HG03060 (cell line): ENCODE results near the gene CCDC180.
"Not testable (repeated sequence)": the region's sequence is repeated elsewhere in the genome, so short reads cannot be mapped to it uniquely, and the experiment has no call there.

Experiments used
- ATAC-seq: cut with Tn5 transposase; IDR thresholded peaks from one replicate; pipeline ENCODE4 v1.9.1; 2021; ENCODE audit warnings: low read depth, moderate number of reproducible peaks; ENCODE audit not compliant: unreplicated experiment

Gene CCDC180

DNA sequence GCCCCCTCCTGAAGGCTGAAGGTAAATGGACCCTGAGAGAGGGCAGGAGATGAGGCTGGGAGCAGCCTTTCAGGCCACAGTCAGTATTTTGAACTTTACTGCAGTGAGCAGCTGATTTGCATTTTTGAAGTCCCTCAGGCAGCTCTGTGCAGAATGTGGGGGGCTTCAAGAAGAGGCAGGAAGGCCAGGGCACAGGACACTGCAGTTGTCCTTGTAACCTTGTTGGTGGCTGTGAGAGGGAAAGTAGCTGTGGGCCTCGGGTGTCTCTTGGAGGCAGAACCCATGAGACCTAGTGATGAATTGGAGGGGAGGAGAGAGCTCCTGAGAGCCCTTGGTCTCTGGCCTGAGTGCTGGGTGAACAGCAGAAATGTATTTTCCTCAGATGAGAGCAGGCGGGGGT is 2.6 kb downstream of the CCDC180 start:
- ATAC-seq, result no peak

- ATAC-seq, result no peak
Measured at GRCh38 chr9:97310896-97311295, 3.4 kb downstream of the CCDC180 start.

GRCh38 chr9:97311798-97312500 is 4.5 kb downstream of the CCDC180 start:
- ATAC-seq, result no peak

DNA sequence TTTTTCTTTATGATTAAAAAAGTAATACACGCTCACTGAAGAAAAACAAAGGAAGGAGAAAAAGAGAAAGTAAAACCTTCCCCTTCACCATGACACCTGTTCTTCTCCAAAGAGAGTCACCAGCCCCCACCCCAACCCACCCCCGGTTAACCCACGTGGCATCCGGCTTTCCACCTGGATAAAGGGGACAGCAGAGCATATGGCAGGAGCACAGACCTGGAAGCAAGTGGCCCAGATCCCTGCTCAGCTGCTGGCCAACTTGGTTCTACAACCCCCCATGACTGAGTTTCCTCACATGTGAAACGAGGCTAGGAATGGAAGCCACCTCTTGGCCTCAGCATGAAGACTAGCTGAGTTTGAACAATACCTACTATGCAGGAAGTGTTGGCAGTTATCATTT is 5.1 kb downstream of the CCDC180 start:
- no peak for ATAC-seq

DNA sequence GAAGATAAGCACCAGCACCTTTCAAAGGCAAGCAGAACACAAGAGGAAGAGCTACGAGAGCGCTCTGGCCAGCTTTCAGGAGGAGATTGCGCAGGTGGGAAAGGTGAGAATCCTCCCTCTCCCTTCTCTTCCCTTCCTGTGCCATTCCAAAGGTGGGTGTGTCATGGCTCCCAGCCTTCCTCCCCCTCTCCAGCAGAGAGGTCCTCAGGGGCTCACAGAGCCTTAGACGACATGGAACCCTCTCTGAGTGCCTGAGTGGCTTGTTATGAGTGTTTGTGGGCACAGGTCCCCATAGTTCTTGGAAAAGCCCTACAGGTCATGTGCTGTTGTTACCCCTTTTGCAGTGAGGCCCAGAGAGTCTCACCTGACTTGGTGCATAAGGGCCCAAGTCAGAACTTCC is 5.8 kb downstream of the CCDC180 start:
- no peak for ATAC-seq

GRCh38 chr9:97313746-97314145 is 6.3 kb downstream of the CCDC180 start:
- ATAC-seq, result no peak

DNA sequence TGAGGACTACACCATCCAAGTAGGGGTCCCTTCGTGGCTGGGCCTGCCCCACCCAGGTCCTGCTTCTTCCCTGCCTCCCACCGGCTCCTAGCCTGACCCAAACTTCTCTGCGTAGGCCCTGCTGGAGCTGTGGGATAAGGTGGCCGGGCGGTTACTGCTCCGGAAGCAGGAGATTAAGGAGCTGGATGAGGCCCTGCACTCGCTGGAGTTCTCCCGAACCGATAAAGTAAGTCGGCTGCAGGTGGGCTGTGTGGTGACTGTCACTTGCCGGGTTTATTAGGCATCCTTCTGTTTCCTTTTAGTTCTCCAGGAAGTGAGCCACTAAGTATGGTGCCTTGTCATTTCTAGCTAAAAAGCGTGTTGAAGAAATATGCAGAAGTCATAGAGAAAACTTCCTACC is 7.0 kb downstream of the CCDC180 start:
- no peak for ATAC-seq

DNA sequence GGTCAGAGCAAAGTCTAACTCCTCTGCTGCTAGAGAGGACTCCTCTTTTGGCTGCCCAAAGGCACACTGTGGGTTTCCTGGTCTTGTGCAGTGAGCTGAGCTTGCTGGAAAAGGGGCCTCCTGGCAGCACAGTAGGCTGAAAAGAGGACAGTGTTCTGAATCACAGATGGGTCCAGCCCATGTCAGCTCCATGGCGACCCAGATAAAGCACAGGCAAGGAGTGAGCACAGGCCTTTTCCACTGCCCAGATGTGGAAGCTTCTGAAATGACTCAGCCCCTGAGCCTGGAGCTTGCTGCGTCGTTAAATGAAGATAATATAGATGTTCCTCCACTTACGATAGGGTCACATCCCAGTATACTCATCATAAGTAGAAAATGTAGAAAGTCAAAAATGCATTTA is 8.1 kb downstream of the CCDC180 start:
- ATAC-seq, result no peak

DNA sequence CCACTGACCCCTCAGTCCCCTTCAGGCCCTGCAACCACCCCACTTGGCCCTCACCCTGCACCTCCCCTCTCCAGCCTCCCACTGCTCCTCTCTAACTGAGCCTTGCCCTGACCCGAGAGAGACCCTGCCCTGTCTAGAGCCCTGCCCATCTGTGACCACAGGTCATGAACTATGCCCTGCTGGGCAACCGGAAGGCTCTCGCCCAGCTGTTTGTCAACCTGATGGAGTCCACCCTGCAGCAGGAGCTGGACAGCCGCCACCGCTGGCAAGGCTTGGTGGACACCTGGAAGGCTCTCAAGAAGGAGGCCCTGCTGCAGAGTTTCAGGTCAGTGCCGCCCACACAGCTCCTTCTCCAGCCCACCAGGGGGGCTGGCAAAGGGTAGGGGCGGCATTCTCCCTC is 9.4 kb downstream of the CCDC180 start:
- ATAC-seq, result no peak

- ATAC-seq, result no peak
Measured at GRCh38 chr9:97318433-97318832, 11.0 kb downstream of the CCDC180 start.

DNA sequence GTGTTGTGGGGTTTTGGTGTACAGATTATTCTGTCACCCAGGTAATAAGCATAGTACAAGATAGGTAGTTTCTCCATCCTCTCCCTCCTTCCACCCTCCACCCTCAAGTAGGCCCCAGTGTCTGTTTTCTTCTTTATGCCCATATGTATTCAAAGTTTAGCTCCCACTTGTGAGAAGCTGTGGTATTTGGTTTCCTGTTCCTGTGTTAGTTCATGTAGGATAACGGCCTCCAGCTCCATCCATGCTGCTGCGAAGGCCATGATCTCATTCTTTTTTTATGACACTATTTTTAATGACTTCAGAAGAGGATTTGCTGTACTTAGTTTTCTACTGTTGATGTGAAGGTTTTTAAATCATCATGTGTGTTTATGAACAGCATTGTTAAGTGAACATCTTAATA is 11.9 kb downstream of the CCDC180 start:
- no peak for ATAC-seq

GRCh38 chr9:97320080-97320642 is 12.7 kb downstream of the CCDC180 start:
- no peak for ATAC-seq

- no peak for ATAC-seq
Measured at GRCh38 chr9:97321251-97321650, 13.8 kb downstream of the CCDC180 start.

GRCh38 chr9:97321691-97322090 is 14.2 kb downstream of the CCDC180 start:
- no peak for ATAC-seq

DNA sequence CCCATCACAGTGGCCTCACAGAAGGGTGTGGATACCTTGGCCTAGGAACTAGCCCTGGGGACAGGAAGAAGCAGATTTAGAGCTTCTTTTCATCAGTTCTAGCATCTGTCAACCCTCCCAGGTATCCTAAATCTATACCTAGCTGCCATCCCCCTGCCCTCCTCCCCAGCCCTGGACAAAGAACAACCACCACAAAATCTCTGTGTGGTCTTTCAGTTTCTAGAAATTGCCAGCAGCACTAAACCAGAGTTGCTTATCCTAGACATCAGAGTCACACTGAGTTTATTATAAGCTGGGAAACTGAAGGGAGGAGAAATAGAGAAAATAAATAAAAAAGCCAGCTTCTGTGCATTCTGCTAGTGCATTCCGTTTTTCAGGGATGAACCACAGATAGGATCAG is 14.6 kb downstream of the CCDC180 start:
- no peak for ATAC-seq

DNA sequence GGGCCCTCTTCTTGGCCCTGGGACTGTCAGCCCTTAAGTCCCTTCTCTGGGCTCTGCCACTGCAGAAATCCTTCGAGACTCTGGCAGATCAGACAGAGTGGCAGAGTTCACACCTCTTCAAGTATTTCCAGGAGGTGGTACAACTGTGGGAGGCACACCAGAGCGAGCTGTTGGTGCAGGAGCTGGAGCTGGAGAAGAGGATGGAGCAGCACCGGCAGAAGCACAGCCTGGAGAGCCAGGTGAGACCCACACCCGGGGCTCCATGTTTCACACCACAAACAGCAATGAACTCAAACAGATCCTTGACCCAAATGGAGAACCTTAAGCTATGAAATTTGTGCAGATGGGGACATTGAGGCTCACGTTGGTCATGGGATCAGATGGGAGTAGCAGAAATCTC is 17.5 kb downstream of the CCDC180 start:
- no peak for ATAC-seq

DNA sequence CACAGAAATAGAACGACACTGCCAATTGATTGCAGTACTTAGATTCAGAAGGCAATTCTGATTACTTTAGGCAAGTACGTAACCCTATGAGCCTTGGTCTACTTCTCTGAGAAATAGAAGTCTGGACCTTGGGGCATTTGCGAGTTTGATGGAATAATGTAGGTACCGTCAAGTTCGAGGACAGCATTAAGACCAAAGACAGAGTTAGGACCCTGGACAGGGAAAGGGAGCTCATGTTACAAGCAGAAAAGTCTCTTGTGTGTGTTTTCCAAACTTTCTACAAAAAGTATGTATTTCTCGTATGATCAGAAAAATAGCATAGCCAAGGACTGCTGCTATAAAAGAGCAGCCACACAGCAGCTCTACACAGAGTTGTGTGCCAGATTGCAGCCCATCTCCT is 20.1 kb downstream of the CCDC180 start:
- ATAC-seq, result no peak

DNA sequence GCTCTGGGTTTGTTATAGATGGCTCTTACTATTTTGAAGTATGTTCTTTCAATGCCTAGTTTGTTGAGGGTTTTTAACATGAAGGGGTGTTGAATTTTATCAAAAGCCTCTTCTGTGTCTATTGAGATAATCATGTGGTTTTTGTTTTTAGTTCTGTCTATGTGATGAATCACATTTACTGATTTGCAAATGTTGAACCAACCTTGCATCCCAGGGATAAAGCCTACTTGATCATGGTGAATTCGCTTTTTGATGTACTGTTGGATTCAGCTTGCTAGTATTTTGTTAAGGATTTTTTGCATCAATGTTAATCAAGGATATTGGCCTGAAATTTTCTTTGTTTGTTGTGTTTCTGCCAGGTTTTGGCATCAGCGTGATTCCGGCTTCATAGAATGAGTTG is 25.5 kb downstream of the CCDC180 start:
- ATAC-seq, result no peak

- ATAC-seq, result not testable (repeated sequence)
Measured at GRCh38 chr9:97335622-97336021, 28.2 kb downstream of the CCDC180 start.

DNA sequence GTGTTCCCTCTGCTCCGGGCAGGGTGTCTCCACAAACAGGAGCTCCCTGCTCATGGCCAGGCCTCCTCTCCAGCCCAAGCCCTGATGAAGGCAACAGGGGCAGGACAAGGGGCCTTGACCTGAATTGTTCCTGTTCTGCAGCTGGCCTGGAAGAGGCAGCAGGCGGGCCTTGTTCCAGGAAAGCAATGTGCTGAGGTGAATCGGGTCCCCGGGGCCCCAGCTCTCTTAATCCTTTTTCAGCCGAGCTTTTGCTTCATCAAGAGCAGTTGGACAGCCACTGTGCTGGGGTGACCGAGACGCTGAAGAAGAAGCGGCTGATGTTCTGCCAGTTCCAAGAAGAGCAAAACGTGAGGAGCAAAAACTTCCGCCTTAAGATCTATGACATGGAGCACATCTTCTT is 41.4 kb downstream of the CCDC180 start:
- no peak for ATAC-seq

GRCh38 chr9:97349400-97349799 is 41.9 kb downstream of the CCDC180 start:
- no peak for ATAC-seq

- no peak for ATAC-seq
Measured at GRCh38 chr9:97354637-97355036, 47.2 kb downstream of the CCDC180 start.

GRCh38 chr9:97357056-97357455 is 49.6 kb downstream of the CCDC180 start:
- no peak for ATAC-seq
